ENCODE measurements around the gene RAD51B.

- no peak for TF ChIP-seq CTCF (optimal IDR thresholded peaks at IDR 0.05 in 1 of 3, IDR thresholded peaks at IDR 0.05 in 1 of 3, conservative IDR thresholded peaks at IDR 0.05 in 1 of 3; ENCODE audit: extremely low read depth in 1 of 3, insufficient read depth in 2 of 3, low read length in 3 of 3)
- TF ChIP-seq EZH2 (IDR thresholded peaks at IDR 0.05; ENCODE audit: low read length) = no peak
Observed at GRCh38 chr14:68509188-68509983, 689.8 kb downstream of the RAD51B start.

All from keratinocyte (primary cell).